ENCODE results near the gene CCDC150.
"Not testable (repeated sequence)": the region's sequence is repeated elsewhere in the genome, so short reads cannot be mapped to it uniquely, and the experiment has no call there.

The CCDC150 gene

DNA sequence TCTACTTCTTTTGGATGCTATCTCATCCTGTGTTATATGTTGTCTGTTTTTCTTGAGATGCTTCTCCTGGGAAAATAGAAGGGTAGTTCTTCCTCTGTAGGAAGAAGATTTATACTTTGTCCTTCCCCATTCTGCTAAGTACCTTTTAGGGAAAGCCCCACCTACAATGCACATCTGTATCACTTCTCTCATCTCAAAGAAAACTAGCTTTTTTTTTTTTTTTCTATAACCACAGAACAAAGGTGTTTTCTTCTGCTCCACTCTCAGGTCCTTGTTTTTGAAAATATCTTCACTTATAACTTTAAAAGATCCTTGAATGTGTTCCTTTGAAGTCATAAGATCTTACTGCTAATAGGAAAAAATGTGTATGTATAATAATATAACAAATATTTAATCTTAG is 30.8 kb downstream of the CCDC150 start:
- no peaks in the 10 kb centered on the region for H3K27me3 ChIP-seq (ENCODE audit: insufficient read depth, low read length)
- no peaks in the 10 kb centered on the region for H3K36me3 ChIP-seq (ENCODE audit: insufficient read depth, low read length)
- no peak overlapping the region for H3K4me3 ChIP-seq (ENCODE audit: low read depth, low read length)
- no peak overlapping the region for H2AFZ ChIP-seq (ENCODE audit: low read length, unreplicated experiment)
- H3K27ac ChIP-seq (ENCODE audit: low read depth, low read length), result no peak overlapping the region
- no peaks in the 10 kb centered on the region for H3K4me1 ChIP-seq (ENCODE audit: control insufficient read depth, insufficient read depth, low read length, unreplicated experiment)
- H3K79me2 ChIP-seq (ENCODE audit: control insufficient read depth, insufficient read depth, low read length, unreplicated experiment), result no peaks in the 10 kb centered on the region

DNA sequence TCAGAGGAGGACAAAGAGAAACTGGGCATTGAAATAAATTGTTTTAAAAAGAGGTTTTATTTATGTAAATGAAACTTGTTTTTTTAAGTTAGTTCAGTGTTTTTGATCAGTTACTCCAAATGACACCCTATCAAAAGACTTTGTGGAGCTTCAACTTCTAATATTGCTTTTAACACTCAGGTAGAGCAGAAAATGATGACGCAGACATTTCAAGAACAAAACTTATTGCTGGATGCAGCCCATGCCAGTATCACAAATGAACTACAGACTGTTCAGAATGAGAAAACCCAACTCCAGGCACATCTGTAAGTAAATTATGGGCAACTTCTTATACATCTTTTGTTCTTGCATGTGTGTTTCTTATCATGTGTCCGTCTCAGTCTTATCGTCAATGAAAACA is 36.4 kb downstream of the CCDC150 start:
- Histone ChIP-seq H3K4me1 (ENCODE audit: control insufficient read depth, insufficient read depth, low read length, unreplicated experiment) (no peaks in the 10 kb centered on the region), H3K27me3 (ENCODE audit: insufficient read depth, low read length) (no peaks in the 10 kb centered on the region), H3K79me2 (ENCODE audit: control insufficient read depth, insufficient read depth, low read length, unreplicated experiment) (no peaks in the 10 kb centered on the region), H3K36me3 (ENCODE audit: insufficient read depth, low read length) (no peaks in the 10 kb centered on the region), H3K4me3 (ENCODE audit: low read depth, low read length) (no peak overlapping the region), H3K27ac (ENCODE audit: low read depth, low read length) (no peak overlapping the region), H2AFZ (ENCODE audit: low read length, unreplicated experiment) (no peak overlapping the region)

DNA sequence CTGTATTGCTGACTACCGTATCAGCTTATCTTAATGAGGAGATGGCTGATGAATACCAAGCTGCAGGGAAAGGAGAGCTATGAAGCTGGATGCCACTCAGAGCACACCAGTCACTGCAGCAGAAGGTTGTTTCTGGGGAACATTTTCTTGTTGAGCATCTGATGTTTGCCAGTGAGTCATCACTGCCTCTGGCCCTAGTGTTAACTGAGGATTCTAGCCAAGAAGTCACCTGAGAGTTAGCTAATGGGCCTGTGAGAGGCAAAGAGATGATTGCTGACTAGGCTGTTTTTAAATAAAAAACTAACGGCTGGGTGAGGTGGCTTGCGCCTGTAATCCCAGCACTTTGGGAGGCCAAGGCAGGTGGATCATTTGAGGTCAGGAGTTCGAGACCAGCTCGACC is 37.9 kb downstream of the CCDC150 start:
- Histone ChIP-seq H3K36me3 (ENCODE audit: insufficient read depth, low read length) (no peaks in the 10 kb centered on the region), H2AFZ (ENCODE audit: low read length, unreplicated experiment) (no peak overlapping the region), H3K79me2 (ENCODE audit: control insufficient read depth, insufficient read depth, low read length, unreplicated experiment) (no peaks in the 10 kb centered on the region), H3K27ac (ENCODE audit: low read depth, low read length) (no peak overlapping the region), H3K27me3 (ENCODE audit: insufficient read depth, low read length) (no peaks in the 10 kb centered on the region), H3K4me3 (ENCODE audit: low read depth, low read length) (no peak overlapping the region), H3K4me1 (ENCODE audit: control insufficient read depth, insufficient read depth, low read length, unreplicated experiment) (no peaks in the 10 kb centered on the region)

DNA sequence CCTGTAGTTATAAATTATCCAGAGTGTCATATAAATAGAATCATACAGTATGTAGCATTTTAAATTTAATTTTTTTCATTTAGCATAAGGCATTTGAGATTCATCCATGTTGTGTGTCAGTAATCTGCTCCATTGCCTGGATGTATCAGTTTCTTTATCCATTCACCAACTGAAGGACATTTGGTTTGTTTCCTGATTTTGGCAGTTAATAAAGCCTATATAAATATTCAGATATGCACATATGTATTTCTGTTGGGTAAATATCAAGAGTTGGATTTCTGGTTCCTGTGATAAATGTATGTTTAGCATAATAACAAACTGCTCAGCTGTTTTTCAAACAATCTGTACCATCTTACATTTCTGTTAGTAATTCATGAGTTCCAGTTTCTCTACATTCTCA is 39.9 kb downstream of the CCDC150 start:
- Histone ChIP-seq H2AFZ (ENCODE audit: low read length, unreplicated experiment) (no peak overlapping the region), H3K79me2 (ENCODE audit: control insufficient read depth, insufficient read depth, low read length, unreplicated experiment) (no peaks in the 10 kb centered on the region), H3K36me3 (ENCODE audit: insufficient read depth, low read length) (peaks cover 3% of the 10 kb centered on the region; the same call in 1 of the 2 replicates), H3K4me1 (ENCODE audit: control insufficient read depth, insufficient read depth, low read length, unreplicated experiment) (no peaks in the 10 kb centered on the region), H3K4me3 (ENCODE audit: low read depth, low read length) (no peak overlapping the region), H3K27ac (ENCODE audit: low read depth, low read length) (no peak overlapping the region), H3K27me3 (ENCODE audit: insufficient read depth, low read length) (no peaks in the 10 kb centered on the region)

DNA sequence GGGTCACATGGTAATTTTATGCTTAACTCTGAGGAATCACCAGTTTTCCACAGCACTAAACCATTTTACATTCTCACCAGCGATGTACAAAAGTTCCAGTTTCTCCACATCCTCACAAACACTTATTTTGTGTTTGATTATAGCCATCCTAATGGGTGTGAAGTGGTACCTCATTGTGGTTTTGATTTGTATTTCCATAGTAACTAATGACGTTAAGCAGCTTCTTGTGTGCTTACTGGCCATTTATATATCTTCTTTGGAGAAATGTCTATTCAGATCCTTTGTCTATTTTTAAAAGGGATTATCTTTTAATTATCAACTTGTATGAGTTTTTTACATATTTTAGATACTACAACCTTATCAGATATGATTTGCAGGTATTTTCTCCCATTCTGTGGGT is 42.0 kb downstream of the CCDC150 start:
- Histone ChIP-seq H2AFZ (ENCODE audit: low read length, unreplicated experiment) (no peak overlapping the region), H3K36me3 (ENCODE audit: insufficient read depth, low read length) (peaks cover 15% of the 10 kb centered on the region), H3K27ac (ENCODE audit: low read depth, low read length) (no peak overlapping the region), H3K27me3 (ENCODE audit: insufficient read depth, low read length) (no peaks in the 10 kb centered on the region), H3K79me2 (ENCODE audit: control insufficient read depth, insufficient read depth, low read length, unreplicated experiment) (no peaks in the 10 kb centered on the region), H3K4me1 (ENCODE audit: control insufficient read depth, insufficient read depth, low read length, unreplicated experiment) (no peaks in the 10 kb centered on the region), H3K4me3 (ENCODE audit: low read depth, low read length) (no peak overlapping the region)

DNA sequence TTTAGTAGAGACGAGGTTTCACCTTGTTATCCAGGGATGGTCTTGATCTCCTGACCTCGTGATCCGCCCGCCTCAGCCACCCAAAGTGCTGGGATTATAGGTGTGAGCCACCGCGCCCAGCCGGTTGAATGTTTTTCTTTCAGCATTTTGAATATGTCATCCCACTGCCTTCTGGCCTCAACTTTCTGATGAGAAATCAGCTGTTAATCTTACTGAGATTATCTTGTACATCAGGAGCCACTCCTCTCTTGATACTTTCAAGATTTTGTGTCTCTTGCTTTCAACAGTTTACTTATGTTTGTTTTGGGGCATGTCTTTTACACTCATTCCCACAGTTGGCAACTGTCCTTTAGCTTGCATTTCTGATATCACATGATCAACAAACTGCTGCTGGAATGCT is 46.3 kb downstream of the CCDC150 start:
- Histone ChIP-seq H3K79me2 (ENCODE audit: control insufficient read depth, insufficient read depth, low read length, unreplicated experiment) (no peaks in the 10 kb centered on the region), H3K4me1 (ENCODE audit: control insufficient read depth, insufficient read depth, low read length, unreplicated experiment) (no peaks in the 10 kb centered on the region), H3K36me3 (ENCODE audit: insufficient read depth, low read length) (peaks cover 15% of the 10 kb centered on the region), H3K4me3 (ENCODE audit: low read depth, low read length) (no peak overlapping the region), H3K27me3 (ENCODE audit: insufficient read depth, low read length) (no peaks in the 10 kb centered on the region), H2AFZ (ENCODE audit: low read length, unreplicated experiment) (no peak overlapping the region), H3K27ac (ENCODE audit: low read depth, low read length) (no peak overlapping the region)

DNA sequence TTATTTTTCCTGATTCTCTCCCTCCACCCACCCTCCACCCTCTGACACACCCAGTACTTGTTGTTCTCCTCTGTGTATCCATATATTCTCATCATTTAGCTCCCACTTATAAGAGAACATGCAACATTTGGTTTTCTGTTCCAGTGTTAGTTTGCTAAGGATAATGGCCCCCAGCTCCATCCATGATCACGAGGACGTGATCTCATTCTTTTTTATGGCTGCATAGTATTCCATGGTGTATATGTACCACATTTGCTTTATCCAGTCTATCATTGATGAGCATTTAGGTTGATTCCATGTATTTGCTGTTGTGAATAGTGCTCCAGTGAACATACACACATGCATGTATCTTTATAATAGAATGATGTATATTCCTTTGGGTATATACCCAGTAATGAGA is 47.2 kb downstream of the CCDC150 start:
- not testable (repeated sequence) for H3K4me1 ChIP-seq (ENCODE audit: control insufficient read depth, insufficient read depth, low read length, unreplicated experiment); H3K27me3 ChIP-seq (ENCODE audit: insufficient read depth, low read length); H3K27ac ChIP-seq (ENCODE audit: low read depth, low read length); H2AFZ ChIP-seq (ENCODE audit: low read length, unreplicated experiment); H3K4me3 ChIP-seq (ENCODE audit: low read depth, low read length); H3K79me2 ChIP-seq (ENCODE audit: control insufficient read depth, insufficient read depth, low read length, unreplicated experiment)
- peaks cover 15% of the 10 kb centered on the region for H3K36me3 ChIP-seq (ENCODE audit: insufficient read depth, low read length)

DNA sequence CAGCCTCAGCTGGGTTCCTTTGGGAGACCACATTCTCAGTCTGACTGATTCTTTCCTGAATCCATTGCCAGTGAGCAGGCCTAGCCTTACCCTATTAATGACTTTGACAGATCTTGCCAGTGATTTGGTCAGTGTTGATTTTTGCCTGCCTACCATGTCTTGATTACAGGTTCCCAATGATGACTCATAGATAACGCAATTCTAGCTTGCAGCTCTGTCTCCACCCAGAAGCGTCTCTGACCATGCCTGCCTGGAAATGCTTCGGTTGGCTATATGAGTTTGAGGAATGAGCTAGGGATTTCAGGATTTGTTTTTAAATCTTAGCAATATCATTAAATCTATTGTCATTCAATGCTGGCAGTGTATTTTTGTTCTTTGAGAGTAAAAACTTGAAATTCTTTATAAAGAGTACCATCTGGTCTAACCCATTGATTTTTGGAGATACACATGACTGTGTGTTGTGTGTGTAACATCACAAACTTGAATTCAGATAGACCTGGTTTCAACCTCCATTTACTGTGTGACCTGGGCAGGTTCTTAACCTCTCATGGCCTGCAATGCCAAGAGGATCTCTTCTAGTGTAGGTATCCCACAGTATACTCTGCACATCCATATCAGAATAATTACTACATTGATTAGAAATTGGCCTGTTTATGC is 57.0 kb downstream of the CCDC150 start:
- Histone ChIP-seq H3K4me1 (ENCODE audit: control insufficient read depth, insufficient read depth, low read length, unreplicated experiment) (peaks cover 11% of the 10 kb centered on the region), H2AFZ (ENCODE audit: low read length, unreplicated experiment) (no peak overlapping the region), H3K79me2 (ENCODE audit: control insufficient read depth, insufficient read depth, low read length, unreplicated experiment) (no peaks in the 10 kb centered on the region), H3K36me3 (ENCODE audit: insufficient read depth, low read length) (no peaks in the 10 kb centered on the region; the same call in 1 of the 2 replicates), H3K27ac (ENCODE audit: low read depth, low read length) (peak overlapping the region; percentile 19; the same call in 1 of the 2 replicates), H3K27me3 (ENCODE audit: insufficient read depth, low read length) (no peaks in the 10 kb centered on the region), H3K4me3 (ENCODE audit: low read depth, low read length) (no peak overlapping the region)

DNA sequence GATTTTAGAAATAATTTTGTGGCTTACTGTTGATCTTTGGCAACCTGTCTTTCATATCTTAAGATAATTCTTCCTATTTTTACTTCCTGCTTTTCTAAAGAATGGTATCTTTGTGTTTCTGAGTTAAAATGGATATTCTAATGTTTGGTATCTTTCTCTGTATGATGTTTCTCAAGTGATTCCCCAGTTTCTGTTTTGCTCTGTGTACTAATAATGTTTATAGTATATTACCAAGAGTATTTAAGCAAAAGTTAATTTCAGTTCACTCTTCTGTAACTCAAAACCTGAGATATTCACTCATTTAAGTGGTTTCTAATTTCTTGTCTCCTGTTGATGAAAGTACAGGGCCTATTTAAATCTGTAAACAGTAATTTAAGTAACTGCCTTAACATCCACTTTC is 58.3 kb downstream of the CCDC150 start:
- Histone ChIP-seq H3K27me3 (ENCODE audit: insufficient read depth, low read length) (no peaks in the 10 kb centered on the region), H3K4me3 (ENCODE audit: low read depth, low read length) (no peak overlapping the region), H3K79me2 (ENCODE audit: control insufficient read depth, insufficient read depth, low read length, unreplicated experiment) (no peaks in the 10 kb centered on the region), H2AFZ (ENCODE audit: low read length, unreplicated experiment) (no peak overlapping the region), H3K36me3 (ENCODE audit: insufficient read depth, low read length) (no peaks in the 10 kb centered on the region; the same call in 1 of the 2 replicates), H3K4me1 (ENCODE audit: control insufficient read depth, insufficient read depth, low read length, unreplicated experiment) (peaks cover 11% of the 10 kb centered on the region), H3K27ac (ENCODE audit: low read depth, low read length) (no peak overlapping the region)

DNA sequence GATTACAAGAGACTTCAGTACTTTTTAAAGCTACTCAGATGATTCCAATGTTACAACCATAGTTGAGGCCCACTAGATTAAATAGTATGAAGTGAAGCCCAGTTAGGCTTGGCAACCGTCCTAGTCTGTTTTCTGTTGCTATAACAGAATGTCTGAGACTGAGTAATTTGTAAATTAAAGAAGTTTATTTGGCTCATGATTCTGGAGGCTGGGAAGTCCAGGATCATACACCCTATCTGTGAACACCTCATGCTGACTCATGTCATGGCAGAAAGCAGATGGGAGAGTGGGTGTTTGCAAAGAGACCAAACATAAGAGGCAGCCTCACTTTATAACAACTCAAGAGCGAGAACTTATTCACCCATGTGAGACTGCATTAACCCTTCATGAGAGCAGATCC is 63.1 kb downstream of the CCDC150 start:
- peak overlapping the region; percentile 80 for H3K27ac ChIP-seq (ENCODE audit: low read depth, low read length)
- H3K36me3 ChIP-seq (ENCODE audit: insufficient read depth, low read length), result no peaks in the 10 kb centered on the region; the same call in 1 of the 2 replicates
- H3K4me1 ChIP-seq (ENCODE audit: control insufficient read depth, insufficient read depth, low read length, unreplicated experiment), result peaks cover 5% of the 10 kb centered on the region
- H3K4me3 ChIP-seq (ENCODE audit: low read depth, low read length), result no peak overlapping the region
- H3K27me3 ChIP-seq (ENCODE audit: insufficient read depth, low read length), result no peaks in the 10 kb centered on the region
- H3K79me2 ChIP-seq (ENCODE audit: control insufficient read depth, insufficient read depth, low read length, unreplicated experiment), result no peaks in the 10 kb centered on the region
- H2AFZ ChIP-seq (ENCODE audit: low read length, unreplicated experiment), result no peak overlapping the region

DNA sequence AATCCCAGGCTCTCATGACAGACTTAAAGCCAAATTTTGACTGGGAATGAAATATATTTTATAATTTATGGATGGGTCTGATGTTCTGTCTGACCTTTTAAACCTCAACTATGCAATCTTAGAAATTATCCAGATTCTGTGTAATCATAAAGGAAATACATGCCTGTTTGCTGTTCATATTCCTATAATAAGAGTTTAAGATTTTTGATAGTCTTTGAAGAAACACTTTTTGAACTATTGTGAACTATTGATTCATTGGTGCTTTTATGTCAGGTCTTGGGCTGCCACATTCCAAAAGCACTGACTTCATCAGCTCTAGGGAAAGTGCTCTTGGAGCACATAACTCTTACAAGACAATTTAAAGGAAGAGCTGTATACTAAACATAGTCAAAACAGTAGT is 64.2 kb downstream of the CCDC150 start:
- Histone ChIP-seq H3K27ac (ENCODE audit: low read depth, low read length) (peak overlapping the region; percentile 80), H3K79me2 (ENCODE audit: control insufficient read depth, insufficient read depth, low read length, unreplicated experiment) (no peaks in the 10 kb centered on the region), H2AFZ (ENCODE audit: low read length, unreplicated experiment) (no peak overlapping the region)

More for the DNA sequence above, 64.2 kb downstream of the CCDC150 start:
- Histone ChIP-seq H3K4me3 (ENCODE audit: low read depth, low read length) (no peak overlapping the region), H3K36me3 (ENCODE audit: insufficient read depth, low read length) (no peaks in the 10 kb centered on the region; the same call in 1 of the 2 replicates), H3K27me3 (ENCODE audit: insufficient read depth, low read length) (no peaks in the 10 kb centered on the region), H3K4me1 (ENCODE audit: control insufficient read depth, insufficient read depth, low read length, unreplicated experiment) (peaks cover 5% of the 10 kb centered on the region)
